HFFc6 (cell line): ENCODE data around the gene KCNMA1. TPM values are rescaled to one million over a fixed set of nuclear protein-coding genes. Genes with fewer than 3 reads are reported as not detected.

Experiments
- DNase-seq: peaks from one replicate; pipeline ENCODE4 v3.0.0-alpha.2; 2018
- H3K27ac Mint-ChIP-seq: 2 replicates; pipeline ENCODE4 v1.8.0; 2020; ENCODE audit warnings: mild to moderate bottlenecking, mixed read lengths
- H3K27me3 Mint-ChIP-seq: 2 replicates; pipeline ENCODE4 v1.8.0; 2021; ENCODE audit warnings: mild to moderate bottlenecking, moderate library complexity, mixed read lengths; ENCODE audit not compliant: insufficient read depth
- H3K36me3 Mint-ChIP-seq: 2 replicates; pipeline ENCODE4 v1.8.0; 2021; ENCODE audit warnings: low read depth, mixed read lengths
- H3K4me1 Mint-ChIP-seq: 2 replicates; pipeline ENCODE4 v1.8.0; 2020; ENCODE audit warnings: low read depth, mixed read lengths
- H3K4me3 Mint-ChIP-seq: 2 replicates; pipeline ENCODE4 v1.8.0; 2020; ENCODE audit warnings: mild to moderate bottlenecking, moderate library complexity, mixed read lengths
- H3K9me3 Mint-ChIP-seq: 2 replicates; pipeline ENCODE4 v1.8.0; 2020; ENCODE audit warnings: mild to moderate bottlenecking, mixed read lengths
- CTCF ChIP-seq: fragments of 200-600 bp; sonication (generic); IDR thresholded peaks from 2 replicates; pipeline ENCODE4 v1.5.0; 2021; ENCODE audit warnings: antibody characterized with exemption, mild to moderate bottlenecking
- total RNA-seq, 6 experiments: library from RNA; stranded (reverse); fragmentation: NEBNext Ultra II Directional; extraction: Animal tissue kit (Norgen Biotek cat#: 25700); gene quantifications; 2 replicates in 1 of 6; 3 replicates in 5 of 6; pipeline ENCODE4 v1.2.3, GENCODE V29; 2021

Gene KCNMA1
- total RNA-seq, 6 experiments from 2014 or later, result 87.1 to 191 (median 93.5) TPM

GRCh38 chr10:77405771-77406241, 231.8 kb downstream of the KCNMA1 start:
- Mint-ChIP-seq H3K4me1 (peaks cover 76% of the 10 kb centered on the region), H3K27me3 (no peaks in the 10 kb centered on the region; the same call in 1 of the 2 replicates), H3K36me3 (peaks cover 33% of the 10 kb centered on the region), H3K27ac (peak overlapping the region; percentile 80), H3K9me3 (no peaks in the 10 kb centered on the region), H3K4me3 (no peak overlapping the region)
- TF ChIP-seq CTCF, result no peak
- peak; percentile 77 for DNase-seq

- H3K27ac Mint-ChIP-seq, result no peak overlapping the region; the same call in 1 of the 2 replicates
- peaks cover 38% of the 10 kb centered on the region for H3K36me3 Mint-ChIP-seq
- H3K27me3 Mint-ChIP-seq, result no peaks in the 10 kb centered on the region; the same call in 1 of the 2 replicates
- no peak overlapping the region for H3K4me3 Mint-ChIP-seq
- no peak for TF ChIP-seq CTCF
- peaks cover 72% of the 10 kb centered on the region for H3K4me1 Mint-ChIP-seq
- no peaks in the 10 kb centered on the region for H3K9me3 Mint-ChIP-seq
- DNase-seq, result no peak
These were observed 232.8 kb downstream of the KCNMA1 start for GRCh38 chr10:77404810-77405209.

- Mint-ChIP-seq H3K4me1 (peaks cover 67% of the 10 kb centered on the region), H3K36me3 (peaks cover 39% of the 10 kb centered on the region), H3K27me3 (no peaks in the 10 kb centered on the region; the same call in 1 of the 2 replicates), H3K27ac (no peak overlapping the region), H3K9me3 (no peaks in the 10 kb centered on the region), H3K4me3 (no peak overlapping the region)
- no peak for DNase-seq
- TF ChIP-seq CTCF, result no peak
These were observed 233.8 kb downstream of the KCNMA1 start for GRCh38 chr10:77403761-77404160.

GRCh38 chr10:77401683-77402082, 235.9 kb downstream of the KCNMA1 start:
- Mint-ChIP-seq H3K27me3 (no peaks in the 10 kb centered on the region; the same call in none of the 2 replicates), H3K27ac (no peak overlapping the region), H3K9me3 (no peaks in the 10 kb centered on the region), H3K4me3 (no peak overlapping the region), H3K36me3 (peaks cover 38% of the 10 kb centered on the region), H3K4me1 (peaks cover 60% of the 10 kb centered on the region)
- 0 out of 2 replicates have a peak, but pooled peaks have one; percentile 10 for TF ChIP-seq CTCF
- no peak for DNase-seq

- Mint-ChIP-seq H3K9me3 (no peaks in the 10 kb centered on the region), H3K4me1 (peaks cover 60% of the 10 kb centered on the region), H3K36me3 (peaks cover 38% of the 10 kb centered on the region), H3K4me3 (no peak overlapping the region), H3K27me3 (no peaks in the 10 kb centered on the region; the same call in none of the 2 replicates), H3K27ac (no peak overlapping the region)
- DNase-seq, result no peak
- no peak for TF ChIP-seq CTCF
These were observed 237.6 kb downstream of the KCNMA1 start for GRCh38 chr10:77400033-77400432.
